Activated T-helper 2 cell treated with anti-CD3 and anti-CD28 coated beads, Interferon-gamma antibody, Interleukin-2, Interleukin-4, amounts not matched to agents 10 μg/mL and 5 μg/mL and 100 μg/mL, durations not matched to agents 14 hours and 24 hours and 36 hours (primary cell): ENCODE measurements around the gene BRD1. TPM values are rescaled to one million over a fixed set of nuclear protein-coding genes. Genes with fewer than 3 reads are reported as not detected.
"Not testable (repeated sequence)": the region's sequence is repeated elsewhere in the genome, so short reads cannot be mapped to it uniquely, and the experiment has no call there.

Experiments
- DNase-seq: peaks from one replicate; pipeline ENCODE4 v3.0.0; 2021; ENCODE audit warnings: low spot score
- H3K27ac Mint-ChIP-seq: one replicate; pipeline ENCODE4 v1.8.0; 2021; ENCODE audit warnings: mixed read lengths
- H3K27me3 Mint-ChIP-seq: one replicate; pipeline ENCODE4 v1.8.0; 2021; ENCODE audit warnings: low read depth, mixed read lengths
- H3K36me3 Mint-ChIP-seq: one replicate; pipeline ENCODE4 v1.8.0; 2021; ENCODE audit warnings: low read depth, mixed read lengths
- H3K4me1 Mint-ChIP-seq: one replicate; pipeline ENCODE4 v1.8.0; 2021; ENCODE audit warnings: low read depth, mixed read lengths
- H3K4me3 Mint-ChIP-seq: one replicate; pipeline ENCODE4 v1.8.0; 2021; ENCODE audit warnings: low read depth, mild to moderate bottlenecking, moderate library complexity, mixed read lengths
- H3K9me3 Mint-ChIP-seq: one replicate; pipeline ENCODE4 v1.8.0; 2021; ENCODE audit warnings: mixed read lengths
- intact Hi-C: fragments of 100-400 bp; cut with micrococcal nuclease; formaldehyde crosslinking; loops from one replicate; pipeline ENCODE4 v1.15.1; 2023
- total RNA-seq: library from RNA; stranded (reverse); gene quantifications from 2 replicates; pipeline ENCODE4 v1.2.3, GENCODE V29; 2022

BRD1 gene
- total RNA-seq, 1 donor from 2014 or later = 41.3 TPM

- H3K9me3 Mint-ChIP-seq = peaks cover 6% of the 10 kb centered on the region
- H3K27ac Mint-ChIP-seq = no peak overlapping the region
- no peak for DNase-seq
- no peak overlapping the region for H3K4me3 Mint-ChIP-seq
- intact Hi-C loops = loop anchor here (5.0 kb wide), 1 partner anchor 147 kb away; the partner anchor contains the start of genes ALG12 and CRELD2
- H3K4me1 Mint-ChIP-seq = peaks cover 7% of the 10 kb centered on the region
- no peaks in the 10 kb centered on the region for H3K27me3 Mint-ChIP-seq
- H3K36me3 Mint-ChIP-seq = peaks cover 18% of the 10 kb centered on the region
These were observed 57.8 kb downstream of the BRD1 start for GRCh38 chr22:49769691-49770546.

- Mint-ChIP-seq H3K27me3 (no peaks in the 10 kb centered on the region), H3K36me3 (peaks cover 11% of the 10 kb centered on the region), H3K4me1 (peaks cover 7% of the 10 kb centered on the region), H3K4me3 (no peak overlapping the region), H3K27ac (no peak overlapping the region), H3K9me3 (peaks cover 6% of the 10 kb centered on the region)
- DNase-seq = no peak
- intact Hi-C loops = loop anchor here (5.0 kb wide), 1 partner anchor 148 kb away; the partner anchor contains the start of genes ALG12 and CRELD2
These were observed 58.6 kb downstream of the BRD1 start for GRCh38 chr22:49768951-49769690.

- Mint-ChIP-seq H3K9me3 (peaks cover 6% of the 10 kb centered on the region), H3K27ac (no peak overlapping the region), H3K4me1 (peaks cover 6% of the 10 kb centered on the region), H3K4me3 (no peak overlapping the region), H3K36me3 (peaks cover 4% of the 10 kb centered on the region), H3K27me3 (no peaks in the 10 kb centered on the region)
- intact Hi-C loops = loop anchor here (5.0 kb wide), 1 partner anchor 149 kb away; the partner anchor contains the start of genes ALG12 and CRELD2
- DNase-seq = no peak
These were observed 59.4 kb downstream of the BRD1 start for GRCh38 chr22:49768077-49768910.

- H3K27me3 Mint-ChIP-seq = no peaks in the 10 kb centered on the region
- intact Hi-C loops = loop anchor here (1.0 to 5.0 kb wide), 3 partner anchors 150 to 263 kb away; partner anchors contain the start of genes ALG12 and CRELD2
- DNase-seq = no peak
- no peak overlapping the region for H3K4me3 Mint-ChIP-seq
- H3K9me3 Mint-ChIP-seq = peaks cover 6% of the 10 kb centered on the region
- H3K36me3 Mint-ChIP-seq = peaks cover 3% of the 10 kb centered on the region
- H3K27ac Mint-ChIP-seq = no peak overlapping the region
- peaks cover 5% of the 10 kb centered on the region for H3K4me1 Mint-ChIP-seq
These were observed 60.2 kb downstream of the BRD1 start for GRCh38 chr22:49767355-49768062.

- no peaks in the 10 kb centered on the region for H3K27me3 Mint-ChIP-seq
- H3K27ac Mint-ChIP-seq = no peak overlapping the region
- DNase-seq = no peak
- H3K4me3 Mint-ChIP-seq = no peak overlapping the region
- no peaks in the 10 kb centered on the region for H3K36me3 Mint-ChIP-seq
- peaks cover 13% of the 10 kb centered on the region for H3K4me1 Mint-ChIP-seq
- peaks cover 6% of the 10 kb centered on the region for H3K9me3 Mint-ChIP-seq
- intact Hi-C loops = loop anchor here (5.0 kb wide), 1 partner anchor 151 kb away; the partner anchor contains the start of genes ALG12 and CRELD2
These were observed 61.7 kb downstream of the BRD1 start for GRCh38 chr22:49765951-49766350.

GRCh38 chr22:49765091-49765771, 62.4 kb downstream of the BRD1 start:
- no peak overlapping the region for H3K27ac Mint-ChIP-seq
- H3K4me3 Mint-ChIP-seq = no peak overlapping the region
- peaks cover 6% of the 10 kb centered on the region for H3K9me3 Mint-ChIP-seq
- DNase-seq = no peak
- H3K27me3 Mint-ChIP-seq = no peaks in the 10 kb centered on the region
- peaks cover 18% of the 10 kb centered on the region for H3K4me1 Mint-ChIP-seq
- intact Hi-C loops = loop anchor here (5.0 kb wide), 1 partner anchor 152 kb away; the partner anchor contains the start of genes ALG12 and CRELD2
- no peaks in the 10 kb centered on the region for H3K36me3 Mint-ChIP-seq

- peaks cover 6% of the 10 kb centered on the region for H3K9me3 Mint-ChIP-seq
- H3K27me3 Mint-ChIP-seq = no peaks in the 10 kb centered on the region
- no peak overlapping the region for H3K4me3 Mint-ChIP-seq
- peaks cover 20% of the 10 kb centered on the region for H3K4me1 Mint-ChIP-seq
- no peak overlapping the region for H3K27ac Mint-ChIP-seq
- no peak for DNase-seq
- H3K36me3 Mint-ChIP-seq = no peaks in the 10 kb centered on the region
- intact Hi-C loops = no loop called here
These were observed 63.5 kb downstream of the BRD1 start for GRCh38 chr22:49764127-49764581.

GRCh38 chr22:49763696-49764095, 64.0 kb downstream of the BRD1 start:
- H3K4me3 Mint-ChIP-seq = no peak overlapping the region
- no peaks in the 10 kb centered on the region for H3K27me3 Mint-ChIP-seq
- H3K36me3 Mint-ChIP-seq = no peaks in the 10 kb centered on the region
- intact Hi-C loops = no loop called here
- peaks cover 20% of the 10 kb centered on the region for H3K4me1 Mint-ChIP-seq
- DNase-seq = no peak
- H3K27ac Mint-ChIP-seq = no peak overlapping the region
- peaks cover 6% of the 10 kb centered on the region for H3K9me3 Mint-ChIP-seq

GRCh38 chr22:49763138-49763537, 64.5 kb downstream of the BRD1 start:
- intact Hi-C loops = no loop called here
- H3K27me3 Mint-ChIP-seq = no peaks in the 10 kb centered on the region
- peaks cover 20% of the 10 kb centered on the region for H3K4me1 Mint-ChIP-seq
- H3K9me3 Mint-ChIP-seq = peaks cover 6% of the 10 kb centered on the region
- no peak overlapping the region for H3K4me3 Mint-ChIP-seq
- DNase-seq = no peak
- no peak overlapping the region for H3K27ac Mint-ChIP-seq
- no peaks in the 10 kb centered on the region for H3K36me3 Mint-ChIP-seq

GRCh38 chr22:49762571-49762970, 65.1 kb downstream of the BRD1 start:
- DNase-seq, H3K27ac Mint-ChIP-seq, intact Hi-C loops, H3K36me3 Mint-ChIP-seq, H3K9me3 Mint-ChIP-seq, H3K27me3 Mint-ChIP-seq, H3K4me3 Mint-ChIP-seq: not testable (repeated sequence)
- H3K4me1 Mint-ChIP-seq = peaks cover 20% of the 10 kb centered on the region

- H3K36me3 Mint-ChIP-seq = no peaks in the 10 kb centered on the region
- no peak overlapping the region for H3K4me3 Mint-ChIP-seq
- intact Hi-C loops = no loop called here
- H3K9me3 Mint-ChIP-seq = peaks cover under 1% of the 10 kb centered on the region
- no peak overlapping the region for H3K27ac Mint-ChIP-seq
- no peaks in the 10 kb centered on the region for H3K27me3 Mint-ChIP-seq
- DNase-seq = no peak
- peaks cover 17% of the 10 kb centered on the region for H3K4me1 Mint-ChIP-seq
These were observed 65.8 kb downstream of the BRD1 start for GRCh38 chr22:49761836-49762235.
